Measurements from ENCODE around the gene YWHAQ.
"Not testable (repeated sequence)": the region's sequence is repeated elsewhere in the genome, so short reads cannot be mapped to it uniquely, and the experiment has no call there.

YWHAQ gene

GRCh38 chr2:9593925-9594324 lies 36.9 kb downstream of the YWHAQ start:
- DNase-seq, result no peak

GRCh38 chr2:9592699-9593098 lies 38.1 kb downstream of the YWHAQ start:
- no peak for DNase-seq

- no peak for DNase-seq
Observed at GRCh38 chr2:9590641-9591040, 40.2 kb downstream of the YWHAQ start.

- DNase-seq, result no peak
Observed at GRCh38 chr2:9586465-9586864, 44.3 kb downstream of the YWHAQ start.

GRCh38 chr2:9585486-9585885 lies 45.3 kb downstream of the YWHAQ start:
- no peak for DNase-seq

- not testable (repeated sequence) for DNase-seq
Observed at GRCh38 chr2:9584902-9585301, 45.9 kb downstream of the YWHAQ start.

- DNase-seq, result no peak
Observed at GRCh38 chr2:9582624-9583023, 48.2 kb downstream of the YWHAQ start.

GRCh38 chr2:9578467-9579235 lies 52.1 kb downstream of the YWHAQ start:
- DNase-seq, result no peak

- DNase-seq, result no peak
Observed at GRCh38 chr2:9574331-9574730, 56.5 kb downstream of the YWHAQ start.

- no peak for DNase-seq
Observed at GRCh38 chr2:9573840-9574239, 57.0 kb downstream of the YWHAQ start.

- no peak for DNase-seq
Observed at GRCh38 chr2:9573013-9573720, 57.6 kb downstream of the YWHAQ start.

- DNase-seq, result no peak
Observed at GRCh38 chr2:9570182-9571060, 60.4 kb downstream of the YWHAQ start.

- peak; percentile 38 for DNase-seq
Observed at GRCh38 chr2:9565436-9566153, 65.2 kb downstream of the YWHAQ start.

- no peak for DNase-seq
Observed at GRCh38 chr2:9560628-9561027, 70.2 kb downstream of the YWHAQ start.

GRCh38 chr2:9558948-9559381 lies 71.8 kb downstream of the YWHAQ start:
- no peak for DNase-seq

- DNase-seq, result no peak
Observed at GRCh38 chr2:9556121-9556743, 74.6 kb downstream of the YWHAQ start.

- DNase-seq, result peak; percentile 86
Observed at GRCh38 chr2:9555297-9556120, 75.3 kb downstream of the YWHAQ start, which contains the start of gene ADAM17. TSS of gene ADAM17 (minus strand) at chr2:9555830. CDS start at chr2:9555605, 225 bp downstream.

GRCh38 chr2:9554921-9555296 lies 75.9 kb downstream of the YWHAQ start:
- no peak for DNase-seq

GRCh38 chr2:9552219-9553178 lies 78.3 kb downstream of the YWHAQ start:
- DNase-seq, result no peak

GRCh38 chr2:9550859-9551391 lies 79.9 kb downstream of the YWHAQ start:
- not testable (repeated sequence) for DNase-seq
